NT2/D1 (cell line): ENCODE data around the gene ATAD2B.

Experiments used
- DNase-seq: peaks from one replicate; pipeline ENCODE4 v3.0.0-alpha.2; 2011; ENCODE audit warnings: low read depth, low spot score
- H3K27me3 ChIP-seq: 2 replicates; pipeline ENCODE4 v1.6.0; 2011; ENCODE audit warnings: mild to moderate bottlenecking; ENCODE audit not compliant: insufficient read length, insufficient read depth
- H3K36me3 ChIP-seq: 2 replicates; pipeline ENCODE4 v1.6.1; 2011; ENCODE audit warnings: mild to moderate bottlenecking, low read length, mixed read lengths; ENCODE audit not compliant: insufficient read depth, insufficient read length
- H3K4me1 ChIP-seq: 2 replicates; pipeline ENCODE4 v1.5.1; 2011; ENCODE audit not compliant: insufficient read depth, insufficient read length
- H3K4me3 ChIP-seq: 2 replicates; pipeline ENCODE4 v1.5.1; 2011; ENCODE audit warnings: low read depth; ENCODE audit not compliant: insufficient read length
- H3K9ac ChIP-seq: 2 replicates; pipeline ENCODE4 v1.6.0; 2011; ENCODE audit warnings: low read depth; ENCODE audit not compliant: insufficient read length
- H3K9me3 ChIP-seq: 2 replicates; pipeline ENCODE4 v1.5.1; 2011; ENCODE audit warnings: mild to moderate bottlenecking, low read length; ENCODE audit not compliant: insufficient read depth
- SUZ12 ChIP-seq: IDR thresholded peaks from 2 replicates; pipeline ENCODE4 v1.6.1; 2011; ENCODE audit not compliant: insufficient read length, insufficient read depth; ENCODE audit errors: extremely low read depth
- YY1 ChIP-seq: IDR thresholded peaks from 2 replicates; pipeline ENCODE4 v1.6.1; 2011; ENCODE audit not compliant: insufficient read length, insufficient read depth
- ZNF274 ChIP-seq: IDR thresholded peaks from 2 replicates; pipeline ENCODE4 v1.6.1; 2011; ENCODE audit warnings: mild to moderate bottlenecking, low read depth, low read length

Gene ATAD2B

DNA sequence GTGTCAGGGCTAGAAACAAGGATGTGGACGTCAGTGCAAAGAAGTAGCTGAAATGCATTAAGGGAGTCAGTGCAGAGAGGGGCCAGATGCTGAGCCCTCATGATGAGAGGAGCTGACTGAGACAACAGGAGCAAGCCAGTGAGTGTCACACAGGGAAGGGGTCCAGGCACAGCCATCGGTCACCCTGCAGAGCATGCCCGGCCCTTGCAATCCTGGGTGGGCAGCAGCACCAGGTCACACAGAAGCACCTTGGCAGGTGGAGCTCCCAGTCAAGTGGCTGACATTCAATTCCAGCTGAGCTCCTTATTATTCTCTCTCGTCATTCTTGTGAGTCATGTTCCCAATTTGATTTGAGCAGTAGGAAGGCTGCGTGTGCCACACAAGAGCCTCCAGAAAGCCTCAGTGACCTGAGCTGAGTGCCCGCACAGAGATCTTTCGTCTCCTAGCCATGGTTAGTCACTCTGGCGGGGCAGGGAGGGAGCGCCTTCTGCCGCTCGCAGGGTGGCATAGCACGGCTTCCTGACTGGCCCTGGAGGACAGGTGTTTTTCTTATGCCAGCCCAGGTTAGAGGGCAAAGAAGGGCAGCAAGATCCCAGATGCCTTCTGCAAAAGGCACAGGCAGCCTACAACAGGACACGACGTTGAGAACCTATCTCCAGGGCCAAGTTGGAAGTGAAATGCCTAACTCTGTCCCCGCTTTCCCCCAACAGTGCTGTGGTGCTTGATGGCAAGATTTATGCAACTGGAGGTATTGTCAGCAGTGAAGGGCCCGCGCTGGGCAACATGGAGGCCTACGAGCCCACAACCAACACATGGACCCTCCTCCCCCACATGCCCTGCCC lies 220.9 kb downstream of the ATAD2B start:
- H3K36me3 ChIP-seq, result peaks cover 13% of the 10 kb centered on the region
- no peaks in the 10 kb centered on the region for H3K9me3 ChIP-seq
- no peak overlapping the region for H3K4me3 ChIP-seq
- H3K4me1 ChIP-seq, result peaks cover 2% of the 10 kb centered on the region
- no peak overlapping the region for H3K9ac ChIP-seq
- no peaks in the 10 kb centered on the region for H3K27me3 ChIP-seq
- TF ChIP-seq ZNF274 (no peak), SUZ12 (no peak), YY1 (no peak)
- DNase-seq, result no peak

- Histone ChIP-seq H3K27me3 (no peaks in the 10 kb centered on the region), H3K9me3 (peaks cover 12% of the 10 kb centered on the region; the same call in 1 of the 2 replicates), H3K36me3 (peaks cover 18% of the 10 kb centered on the region), H3K9ac (no peak overlapping the region), H3K4me1 (peaks cover 2% of the 10 kb centered on the region), H3K4me3 (no peak overlapping the region)
- TF ChIP-seq ZNF274, result no peak
- TF ChIP-seq SUZ12, result no peak
- no peak for TF ChIP-seq YY1
- DNase-seq, result no peak
Measured at GRCh38 chr2:23703583-23704385, 223.1 kb downstream of the ATAD2B start.

DNA sequence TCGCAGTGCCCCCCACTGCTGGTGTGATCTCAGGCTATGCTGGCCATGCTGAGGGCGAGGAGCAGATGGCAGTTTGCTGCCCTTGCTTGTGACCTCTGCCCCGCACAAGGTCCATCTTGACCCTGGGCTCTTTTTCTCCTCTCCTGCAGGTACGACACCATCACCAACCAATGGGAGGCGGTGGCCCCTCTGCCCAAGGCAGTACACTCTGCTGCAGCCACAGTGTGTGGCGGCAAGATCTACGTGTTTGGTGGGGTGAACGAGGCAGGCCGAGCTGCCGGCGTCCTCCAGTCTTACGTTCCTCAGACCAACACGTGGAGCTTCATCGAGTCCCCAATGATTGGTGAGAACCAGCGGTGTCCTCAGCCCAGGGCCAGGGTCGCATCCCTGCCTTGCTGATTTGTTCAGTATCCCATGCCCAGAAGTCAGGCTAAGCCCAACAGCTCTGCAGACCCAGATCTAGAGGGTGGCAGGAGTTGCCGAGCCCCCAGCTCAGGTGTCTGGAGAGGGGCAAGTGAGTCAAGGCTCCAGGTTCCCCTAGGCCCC lies 223.8 kb downstream of the ATAD2B start:
- peaks cover 2% of the 10 kb centered on the region for H3K4me1 ChIP-seq
- H3K36me3 ChIP-seq, result peaks cover 18% of the 10 kb centered on the region
- DNase-seq, result no peak
- peaks cover 12% of the 10 kb centered on the region; the same call in 1 of the 2 replicates for H3K9me3 ChIP-seq
- no peaks in the 10 kb centered on the region for H3K27me3 ChIP-seq
- H3K9ac ChIP-seq, result no peak overlapping the region
- no peak overlapping the region for H3K4me3 ChIP-seq
- no peak for TF ChIP-seq SUZ12
- no peak for TF ChIP-seq ZNF274
- no peak for TF ChIP-seq YY1

GRCh38 chr2:23700627-23701026 lies 226.3 kb downstream of the ATAD2B start:
- Histone ChIP-seq H3K36me3 (peaks cover 9% of the 10 kb centered on the region), H3K27me3 (no peaks in the 10 kb centered on the region), H3K9ac (no peak overlapping the region), H3K4me1 (peaks cover 2% of the 10 kb centered on the region), H3K9me3 (peaks cover 12% of the 10 kb centered on the region; the same call in 1 of the 2 replicates), H3K4me3 (no peak overlapping the region)
- DNase-seq, result no peak
- TF ChIP-seq SUZ12 (no peak), ZNF274 (no peak), YY1 (no peak)

DNA sequence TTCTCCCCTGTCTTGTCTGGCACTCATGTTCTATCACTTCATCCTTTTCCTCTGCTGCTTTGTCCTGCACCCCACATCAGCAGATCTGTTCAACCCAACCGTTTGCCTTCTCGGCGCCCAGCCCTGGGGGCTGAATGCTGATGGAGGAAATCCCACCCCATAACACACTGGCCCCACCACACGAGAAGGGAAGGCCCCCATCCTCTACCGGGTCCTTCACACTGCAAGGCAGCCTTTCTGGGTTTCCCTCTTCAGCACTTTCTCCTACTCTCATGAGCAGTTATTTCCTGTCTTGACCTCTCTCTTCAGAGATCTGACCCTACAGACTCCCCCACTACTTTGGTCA lies 227.4 kb downstream of the ATAD2B start:
- no peak for TF ChIP-seq SUZ12
- no peak for TF ChIP-seq ZNF274
- TF ChIP-seq YY1, result no peak
- H3K36me3 ChIP-seq, result peaks cover 9% of the 10 kb centered on the region
- no peak overlapping the region for H3K4me3 ChIP-seq
- H3K9me3 ChIP-seq, result peaks cover 12% of the 10 kb centered on the region; the same call in 1 of the 2 replicates
- H3K9ac ChIP-seq, result no peak overlapping the region
- no peak for DNase-seq
- H3K4me1 ChIP-seq, result peaks cover 2% of the 10 kb centered on the region
- H3K27me3 ChIP-seq, result no peaks in the 10 kb centered on the region

DNA sequence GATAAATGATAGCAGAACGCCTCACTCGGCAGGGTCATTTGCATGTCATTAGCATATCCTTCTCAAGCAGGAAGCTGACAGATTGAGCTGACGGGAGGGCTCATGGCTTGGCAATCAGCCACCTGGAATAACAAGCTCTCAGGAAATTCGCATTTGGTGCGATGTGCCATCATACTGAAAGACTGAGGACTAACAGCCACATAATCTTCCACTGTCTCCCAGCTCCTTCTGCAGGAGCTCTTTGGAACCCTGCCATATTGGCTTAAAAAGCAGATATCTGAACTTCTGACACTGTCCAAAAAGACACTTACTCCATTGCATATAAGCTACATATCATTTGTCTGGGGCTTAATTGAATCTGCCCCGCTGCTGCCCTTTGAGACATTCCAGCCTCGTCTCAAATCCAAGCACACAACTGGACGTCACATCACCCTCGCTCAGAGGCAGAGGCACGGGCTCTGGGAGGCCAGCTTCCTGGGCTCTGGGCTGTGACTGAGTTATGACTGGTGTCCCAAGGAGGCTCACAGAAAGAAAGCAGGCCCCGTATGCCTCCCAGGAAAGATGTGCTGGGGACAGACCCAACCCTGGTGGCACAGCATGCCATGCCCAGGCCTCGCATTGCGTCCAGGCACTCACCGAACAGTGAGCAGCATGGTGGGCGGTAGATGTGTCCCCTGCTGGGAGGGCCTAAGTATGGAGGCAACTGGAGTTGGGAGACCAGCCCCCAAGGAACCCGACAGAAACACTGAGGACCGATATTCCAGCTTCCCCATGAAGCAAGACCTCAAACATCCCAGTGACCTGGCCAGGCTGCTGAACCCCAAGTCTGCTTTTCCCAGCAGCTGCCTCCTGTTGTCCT lies 228.0 kb downstream of the ATAD2B start:
- no peak for TF ChIP-seq ZNF274
- TF ChIP-seq SUZ12, result no peak
- TF ChIP-seq YY1, result no peak
- Histone ChIP-seq H3K9ac (no peak overlapping the region), H3K4me3 (no peak overlapping the region), H3K36me3 (peaks cover 9% of the 10 kb centered on the region), H3K27me3 (no peaks in the 10 kb centered on the region), H3K4me1 (peaks cover 2% of the 10 kb centered on the region), H3K9me3 (peaks cover 12% of the 10 kb centered on the region; the same call in 1 of the 2 replicates)
- no peak for DNase-seq
